GM15510 (cell line): ENCODE measurements around the gene CASQ1.

Experiments used
- POLR2A ChIP-seq: IDR thresholded peaks from 3 replicates; pipeline ENCODE4 v1.6.1; 2011; ENCODE audit warnings: borderline replicate concordance; ENCODE audit not compliant: insufficient read length; ENCODE audit errors: extremely low read depth

Gene CASQ1

GRCh38 chr1:160189649-160190625, at the start of gene CASQ1:
Gene CASQ1 (plus strand): TSS chr1:160190575. CDS start chr1:160190752, 177 bp downstream.
- no peak for TF ChIP-seq POLR2A

GRCh38 chr1:160143695-160144094, 46.7 kb upstream of the CASQ1 start:
- no peak for TF ChIP-seq POLR2A

GRCh38 chr1:160144921-160145320, 45.5 kb upstream of the CASQ1 start:
- no peak for TF ChIP-seq POLR2A

GRCh38 chr1:160146107-160146506, 44.3 kb upstream of the CASQ1 start:
- TF ChIP-seq POLR2A = no peak

- no peak for TF ChIP-seq POLR2A
Measured at GRCh38 chr1:160148121-160148520, 42.3 kb upstream of the CASQ1 start.

- TF ChIP-seq POLR2A = no peak
Measured at GRCh38 chr1:160149233-160149632, 41.1 kb upstream of the CASQ1 start.

GRCh38 chr1:160149716-160150115, 40.7 kb upstream of the CASQ1 start:
- TF ChIP-seq POLR2A = no peak

- no peak for TF ChIP-seq POLR2A
Measured at GRCh38 chr1:160151303-160151702, 39.1 kb upstream of the CASQ1 start, which contains the start of gene ATP1A4. Gene ATP1A4 (plus strand): TSS chr1:160151603. CDS start chr1:160152041, 438 bp downstream.

- TF ChIP-seq POLR2A = no peak
Measured at GRCh38 chr1:160154790-160155189, 35.6 kb upstream of the CASQ1 start.

GRCh38 chr1:160156361-160156760, 34.0 kb upstream of the CASQ1 start:
- TF ChIP-seq POLR2A = no peak

GRCh38 chr1:160157174-160157573, 33.2 kb upstream of the CASQ1 start:
- TF ChIP-seq POLR2A = no peak

- no peak for TF ChIP-seq POLR2A
Measured at GRCh38 chr1:160158031-160158430, 32.3 kb upstream of the CASQ1 start.

- no peak for TF ChIP-seq POLR2A
Measured at GRCh38 chr1:160158534-160158933, 31.8 kb upstream of the CASQ1 start.

GRCh38 chr1:160159846-160160245, 30.5 kb upstream of the CASQ1 start:
- no peak for TF ChIP-seq POLR2A

- no peak for TF ChIP-seq POLR2A
Measured at GRCh38 chr1:160161965-160162705, 28.2 kb upstream of the CASQ1 start.
